Tibial nerve (tissue), 3 donors: ENCODE results near the gene ZBTB48.

ENCODE experiments used
- POLR2A ChIP-seq, 2 donors: fragments of 450-650 bp; IDR thresholded peaks; one replicate each; pipeline ENCODE4 v1.6.1; 2017; ENCODE audit warnings: antibody characterized with exemption in 2 of 2, mild to moderate bottlenecking in 2 of 2, moderate library complexity in 2 of 2
- TF ChIP-seq, protein P1 (sequence below), 5 experiments: fragments of 200-600 bp in 3 of 5; fragments of 450-650 bp in 2 of 5; sonication (generic) in 3 of 5; IDR thresholded peaks; one replicate each; pipeline ENCODE4 v1.5.1; 2016 to 2019; ENCODE audit warnings: antibody characterized with exemption in 5 of 5, mild to moderate bottlenecking in 3 of 5, moderate library complexity in 2 of 5

DNA sequence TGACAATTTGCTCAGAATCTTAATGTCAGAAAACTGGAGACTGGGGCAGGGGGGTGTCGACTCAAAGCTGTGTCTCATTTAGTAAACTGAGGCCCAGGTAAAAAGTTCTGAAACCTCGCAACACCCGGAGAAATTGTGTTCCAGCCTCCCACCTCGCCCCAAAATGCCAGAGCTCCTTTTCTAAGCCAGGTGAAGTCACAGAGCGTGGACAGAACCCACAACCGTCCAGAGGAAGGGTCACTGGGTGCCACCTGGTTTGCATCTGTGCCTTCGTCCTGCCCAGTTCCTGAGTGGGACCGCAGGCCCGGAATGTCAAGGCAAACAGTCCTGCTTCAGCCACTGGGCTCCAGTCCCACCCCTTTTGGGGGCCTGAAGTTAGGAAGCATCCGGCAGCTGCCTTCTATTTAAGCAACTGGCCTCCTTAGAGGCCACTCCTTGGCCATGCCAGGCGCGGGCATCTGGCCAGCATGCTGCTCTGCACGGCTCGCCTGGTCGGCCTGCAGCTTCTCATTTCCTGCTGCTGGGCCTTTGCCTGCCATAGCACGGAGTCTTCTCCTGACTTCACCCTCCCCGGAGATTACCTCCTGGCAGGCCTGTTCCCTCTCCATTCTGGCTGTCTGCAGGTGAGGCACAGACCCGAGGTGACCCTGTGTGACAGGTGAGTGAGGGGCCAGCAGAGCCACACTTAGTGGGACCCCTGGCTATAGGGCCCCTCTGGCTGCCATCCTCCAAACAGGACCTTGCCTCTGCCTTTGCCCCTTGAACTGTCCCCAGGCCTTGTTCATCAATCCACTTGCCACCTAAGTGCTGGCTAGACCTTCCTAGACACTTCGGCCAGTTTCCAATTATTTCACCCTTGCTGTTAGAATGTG lies 24.7 kb upstream of the ZBTB48 start, which contains the start of gene TAS1R1:
- TF ChIP-seq, protein P1, sequence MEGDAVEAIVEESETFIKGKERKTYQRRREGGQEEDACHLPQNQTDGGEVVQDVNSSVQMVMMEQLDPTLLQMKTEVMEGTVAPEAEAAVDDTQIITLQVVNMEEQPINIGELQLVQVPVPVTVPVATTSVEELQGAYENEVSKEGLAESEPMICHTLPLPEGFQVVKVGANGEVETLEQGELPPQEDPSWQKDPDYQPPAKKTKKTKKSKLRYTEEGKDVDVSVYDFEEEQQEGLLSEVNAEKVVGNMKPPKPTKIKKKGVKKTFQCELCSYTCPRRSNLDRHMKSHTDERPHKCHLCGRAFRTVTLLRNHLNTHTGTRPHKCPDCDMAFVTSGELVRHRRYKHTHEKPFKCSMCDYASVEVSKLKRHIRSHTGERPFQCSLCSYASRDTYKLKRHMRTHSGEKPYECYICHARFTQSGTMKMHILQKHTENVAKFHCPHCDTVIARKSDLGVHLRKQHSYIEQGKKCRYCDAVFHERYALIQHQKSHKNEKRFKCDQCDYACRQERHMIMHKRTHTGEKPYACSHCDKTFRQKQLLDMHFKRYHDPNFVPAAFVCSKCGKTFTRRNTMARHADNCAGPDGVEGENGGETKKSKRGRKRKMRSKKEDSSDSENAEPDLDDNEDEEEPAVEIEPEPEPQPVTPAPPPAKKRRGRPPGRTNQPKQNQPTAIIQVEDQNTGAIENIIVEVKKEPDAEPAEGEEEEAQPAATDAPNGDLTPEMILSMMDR (IDR thresholded peaks at IDR 0.05): no peak
- TF ChIP-seq POLR2A (IDR thresholded peaks at IDR 0.05): no peak
